Measurements from ENCODE around the gene TMEM132D. TPM values are rescaled to one million over a fixed set of nuclear protein-coding genes. Genes with fewer than 3 reads are reported as not detected.

Gene TMEM132D
- total and polyA plus RNA-seq, 2 of the 4 experiments (the other 2 are of a cell fraction), result not detected

GRCh38 chr12:129053232-129053631 lies 850.6 kb downstream of the TMEM132D start:
- H3K79me1 ChIP-seq (ENCODE audit: low read depth in 1 of 2, low read length in 2 of 2), result no peaks in the 10 kb centered on the region
- H2BK5ac ChIP-seq (ENCODE audit: low read depth, low read length, poor library complexity, severe bottlenecking), result no peak overlapping the region
- POLR2A ChIA-PET (ENCODE audit: unreplicated experiment), result no interaction called here
- H4K5ac ChIP-seq (ENCODE audit: low read depth, low read length), result no peak overlapping the region
- no peaks in the 10 kb centered on the region for H3K27me3 ChIP-seq (ENCODE audit: control insufficient read depth, insufficient read depth, low read length)
- H3K9me1 ChIP-seq (ENCODE audit: insufficient read depth, low read length), result no peaks in the 10 kb centered on the region
- H3K27ac ChIP-seq (ENCODE audit: insufficient read depth, low read length), result no peak overlapping the region
- TF ChIP-seq CHD1 (IDR thresholded peaks at IDR 0.05; ENCODE audit: low read depth, low read length) (no peak), MAZ (IDR thresholded peaks at IDR 0.05; ENCODE audit: borderline replicate concordance, low read depth, low read length) (no peak), ELK1 (IDR thresholded peaks at IDR 0.05; ENCODE audit: borderline replicate concordance, low read depth, low read length) (no peak), CEBPB (IDR thresholded peaks at IDR 0.05; ENCODE audit: low read depth, low read length) (no peak)
- H4K20me1 ChIP-seq (ENCODE audit: insufficient read depth, low read length), result no peaks in the 10 kb centered on the region
- no peak overlapping the region for H2BK15ac ChIP-seq (ENCODE audit: low read depth, low read length)
- 21% methylated on average over 7 of the region's 11 CpGs; no CpG with 5 or more reads in 1 of the 2 experiments for WGBS, 2 experiments (ENCODE audit: extremely low coverage in 2 of 2, insufficient read length in 1 of 2)
- H2AFZ ChIP-seq (replicated peaks; ENCODE audit: low read length, poor library complexity), result no peak overlapping the region
- no peak overlapping the region for H3K56ac ChIP-seq (ENCODE audit: extremely low read depth, insufficient read depth, low read length)
- no peak overlapping the region for H2BK120ac ChIP-seq (ENCODE audit: low read depth, low read length)
- in situ Hi-C loops (cut with MboI; ENCODE audit: low sequenced_read_pairs) (no loop called here), intact Hi-C loops (cut with micrococcal nuclease) (no loop called here), dilution Hi-C loops (cut with HindIII; ENCODE audit: low sequenced_read_pairs, unreplicated experiment) (no loop called here)
- no peak overlapping the region for H3K4me2 ChIP-seq (ENCODE audit: low read depth, low read length)
- H3K4ac ChIP-seq (ENCODE audit: low read depth, low read length), result no peak overlapping the region
- no TSS peak for BruUV-seq (replicated peaks)
- CTCF ChIA-PET, result no interaction called here
- H4K8ac ChIP-seq (ENCODE audit: low read depth in 2 of 2, low read length in 2 of 2), result no peak overlapping the region
- H4K91ac ChIP-seq (ENCODE audit: insufficient read depth, low read depth, low read length), result no peak overlapping the region
- no peaks in the 10 kb centered on the region for H3K4me1 ChIP-seq (ENCODE audit: control insufficient read depth, insufficient read depth, low read length)
- H3K36me3 ChIP-seq (ENCODE audit: control insufficient read depth, insufficient read depth, low read length), result no peaks in the 10 kb centered on the region
- H3K9me3 ChIP-seq (ENCODE audit: control insufficient read depth, insufficient read depth, low read length), result peaks cover 17% of the 10 kb centered on the region
- H2AK9ac ChIP-seq (replicated peaks; ENCODE audit: low read depth, low read length, poor library complexity), result no peak overlapping the region
- no peak overlapping the region for H2AK5ac ChIP-seq (ENCODE audit: low read depth, low read length)
- no peak overlapping the region for H3K18ac ChIP-seq (ENCODE audit: low read depth, low read length)
- DNase-seq (no peak), ATAC-seq (ENCODE audit: low read depth) (no peak)
- no peak overlapping the region for H3K23ac ChIP-seq (ENCODE audit: low read depth, low read length)
- no peak overlapping the region for H3K14ac ChIP-seq (replicated peaks; ENCODE audit: low read depth, low read length)
- H3K9ac ChIP-seq (ENCODE audit: low read depth, low read length), result no peak overlapping the region
- H2BK20ac ChIP-seq (ENCODE audit: low read depth, low read length), result no peak overlapping the region
- no peak overlapping the region for H3K4me3 ChIP-seq (ENCODE audit: insufficient read depth, low read depth, low read length)
